Measurements from ENCODE around the gene NCF1.
"Not testable (repeated sequence)": the region's sequence is repeated elsewhere in the genome, so short reads cannot be mapped to it uniquely, and the experiment has no call there.

Gene NCF1

DNA sequence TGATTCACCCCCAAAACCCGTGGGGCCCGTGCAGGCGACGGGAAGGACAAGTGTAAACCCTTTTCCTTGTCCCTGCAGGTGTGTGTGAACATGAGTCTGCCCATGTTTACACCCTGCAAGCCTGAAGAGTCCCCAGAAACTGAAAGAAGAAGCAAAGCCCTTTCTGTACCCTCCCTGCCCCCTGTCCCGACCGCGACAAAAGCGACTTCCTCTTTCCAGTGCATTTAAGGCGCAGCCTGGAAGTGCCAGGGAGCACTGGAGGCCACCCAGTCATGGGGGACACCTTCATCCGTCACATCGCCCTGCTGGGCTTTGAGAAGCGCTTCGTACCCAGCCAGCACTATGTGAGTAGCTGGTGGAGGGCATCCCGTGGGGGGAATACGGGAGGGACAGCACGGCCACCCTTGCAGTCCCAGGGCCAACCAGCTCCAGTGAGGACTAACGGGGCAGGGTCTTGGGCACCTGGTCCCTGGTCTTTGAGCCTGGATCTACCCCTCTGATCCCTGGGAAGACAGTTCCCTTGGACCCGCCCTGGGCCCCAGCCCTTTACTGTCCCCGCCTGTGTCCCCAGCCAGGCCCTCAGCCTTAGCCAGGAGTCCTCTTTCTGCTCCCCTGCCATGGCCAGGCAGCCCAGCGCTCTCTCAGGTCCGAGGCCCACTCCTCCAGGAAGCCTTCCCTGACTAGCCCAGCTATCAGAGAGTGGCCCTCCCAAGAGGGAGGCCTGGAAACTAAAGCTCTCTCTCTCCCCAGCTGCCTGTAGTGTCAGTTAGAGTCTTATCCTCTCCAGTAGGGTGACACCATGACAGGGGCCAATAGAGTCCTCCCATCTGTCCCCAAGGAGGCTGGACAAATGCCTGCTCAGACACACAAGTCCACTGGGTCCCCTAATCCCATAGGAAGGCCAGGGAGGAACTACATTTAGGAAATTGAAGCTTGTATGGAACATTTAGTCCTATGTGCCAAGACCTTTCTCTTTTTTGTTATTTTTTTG lies at the start of gene NCF1:
NCF1 (plus strand) TSS at position 252 of the 991 bp plus-strand sequence; CDS start at position 273, 21 bp downstream.
- not testable (repeated sequence) for DNase-seq

DNA sequence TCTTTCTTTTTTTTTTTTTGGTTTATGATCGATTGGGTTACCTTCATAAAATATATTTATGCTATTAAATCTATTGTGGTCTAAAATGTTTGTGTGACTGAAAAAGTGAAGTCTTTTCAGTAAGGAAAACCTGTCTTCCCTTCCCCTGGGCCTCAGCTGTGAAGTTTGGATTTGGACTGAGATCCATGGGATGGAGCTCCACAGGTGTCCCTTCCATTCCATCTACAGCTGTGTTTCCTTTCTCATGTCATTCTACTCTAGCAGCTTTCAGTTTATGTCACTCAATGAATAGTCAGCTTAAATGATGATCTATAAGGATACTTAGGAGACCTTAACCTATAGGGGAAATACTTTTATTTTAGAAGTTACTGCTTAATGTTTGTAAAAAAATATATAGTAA lies 48.0 kb upstream of the NCF1 start:
- DNase-seq = no peak

DNA sequence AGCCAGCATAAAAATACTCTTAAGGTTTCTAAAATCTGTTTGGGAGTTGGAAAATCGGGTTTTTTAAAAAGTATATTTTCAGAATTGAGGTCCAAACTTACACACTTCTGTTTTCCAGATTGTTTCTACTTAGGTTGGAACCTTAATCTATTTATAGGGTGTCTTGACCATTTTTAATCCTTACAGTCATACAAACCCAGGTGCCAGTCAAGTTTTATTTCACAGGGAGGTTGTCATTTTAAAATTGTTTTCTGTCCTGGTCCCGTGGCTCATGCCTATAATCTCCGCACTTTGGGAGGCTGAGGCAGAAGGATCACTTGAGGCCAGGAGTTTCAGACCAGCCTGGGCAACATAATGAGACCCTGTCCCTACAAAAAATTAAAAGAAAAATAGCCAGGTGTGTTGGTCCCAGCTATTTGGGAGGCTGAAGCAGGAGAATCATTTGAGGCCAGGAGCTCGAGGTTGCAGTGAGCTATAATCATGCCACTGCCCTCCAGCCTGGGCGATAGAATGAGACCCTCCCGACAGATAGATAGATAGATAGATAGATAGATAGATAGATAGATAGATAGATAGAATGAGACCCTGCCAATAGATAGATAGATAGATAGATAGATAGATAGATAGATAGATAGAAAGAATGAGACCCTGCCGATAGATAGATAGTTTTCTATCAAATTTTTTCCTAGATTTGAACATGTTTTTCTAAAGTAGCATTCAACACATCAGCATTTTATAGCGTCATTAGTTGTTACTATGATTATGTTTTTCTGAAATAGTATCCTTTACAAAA lies 47.3 kb upstream of the NCF1 start:
- DNase-seq = no peak

DNA sequence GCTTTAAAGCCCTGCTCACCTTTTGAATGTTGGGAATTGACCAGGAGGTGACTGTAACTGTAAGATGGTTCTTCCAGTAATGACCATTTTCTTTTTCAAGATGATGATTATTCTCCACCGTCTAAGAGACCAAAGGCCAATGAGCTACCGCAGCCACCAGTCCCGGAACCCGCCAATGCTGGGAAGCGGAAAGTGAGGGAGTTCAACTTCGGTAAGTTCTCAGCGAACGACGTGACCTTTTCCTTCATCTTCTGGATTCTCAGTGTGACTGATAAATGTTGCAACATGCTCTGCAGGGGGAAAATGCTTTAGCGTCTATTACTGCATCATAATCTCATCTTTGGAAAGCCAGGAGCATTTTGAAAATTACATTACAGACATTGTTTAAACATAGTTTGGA lies 45.1 kb upstream of the NCF1 start:
- not testable (repeated sequence) for DNase-seq

DNA sequence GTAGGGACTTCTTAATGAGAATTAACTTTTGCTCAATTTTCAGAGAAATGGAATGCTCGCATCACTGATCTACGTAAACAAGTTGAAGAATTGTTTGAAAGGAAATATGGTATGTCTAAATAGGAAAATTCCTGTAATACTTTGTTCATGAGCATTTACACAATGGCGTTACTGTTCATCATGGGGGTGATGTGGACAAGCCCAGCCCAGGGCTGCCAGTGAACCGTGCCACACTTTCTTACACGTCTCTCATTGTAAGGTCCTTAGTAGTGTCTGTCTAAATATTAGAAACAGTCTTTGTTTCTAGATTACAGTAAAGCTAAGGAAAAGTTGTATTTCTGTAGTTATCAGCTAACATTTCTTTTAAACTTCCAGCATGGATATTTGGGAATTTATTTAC lies 43.6 kb upstream of the NCF1 start:
- not testable (repeated sequence) for DNase-seq

DNA sequence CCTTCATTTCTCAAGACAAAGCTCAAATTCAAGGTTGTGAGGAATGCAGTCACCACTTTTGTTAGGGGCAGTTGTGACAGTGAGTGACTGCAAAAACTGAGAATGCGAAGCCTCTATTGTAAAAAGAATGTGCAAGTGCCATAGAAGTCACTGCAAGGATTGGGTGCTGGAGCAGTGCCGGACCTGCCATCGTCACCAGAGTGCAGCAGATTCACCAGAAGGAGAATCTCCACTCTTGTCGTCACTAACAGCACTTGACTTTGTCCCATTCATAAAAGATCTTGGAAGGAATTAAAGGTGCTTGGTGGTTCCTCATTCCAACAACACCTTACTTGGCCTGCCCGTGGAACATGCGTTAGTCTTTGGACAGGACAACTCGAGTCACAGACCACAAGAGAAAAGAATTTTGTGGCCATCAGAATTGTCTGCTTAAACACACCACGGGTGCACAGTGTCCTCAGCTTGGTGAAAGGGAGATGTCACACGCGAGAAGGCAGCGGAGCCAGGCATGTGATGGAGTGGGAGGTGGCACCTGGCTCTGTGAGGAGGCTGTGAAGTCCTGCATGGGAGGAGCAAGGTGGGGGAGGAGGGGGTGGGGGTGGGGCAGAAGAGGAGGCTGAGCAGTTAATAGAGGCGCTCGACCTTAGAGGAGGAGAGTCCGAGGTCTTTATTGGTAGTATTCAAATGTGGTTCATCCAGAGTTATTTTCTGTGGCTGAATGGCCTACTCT lies 33.7 kb upstream of the NCF1 start:
- not testable (repeated sequence) for DNase-seq

DNA sequence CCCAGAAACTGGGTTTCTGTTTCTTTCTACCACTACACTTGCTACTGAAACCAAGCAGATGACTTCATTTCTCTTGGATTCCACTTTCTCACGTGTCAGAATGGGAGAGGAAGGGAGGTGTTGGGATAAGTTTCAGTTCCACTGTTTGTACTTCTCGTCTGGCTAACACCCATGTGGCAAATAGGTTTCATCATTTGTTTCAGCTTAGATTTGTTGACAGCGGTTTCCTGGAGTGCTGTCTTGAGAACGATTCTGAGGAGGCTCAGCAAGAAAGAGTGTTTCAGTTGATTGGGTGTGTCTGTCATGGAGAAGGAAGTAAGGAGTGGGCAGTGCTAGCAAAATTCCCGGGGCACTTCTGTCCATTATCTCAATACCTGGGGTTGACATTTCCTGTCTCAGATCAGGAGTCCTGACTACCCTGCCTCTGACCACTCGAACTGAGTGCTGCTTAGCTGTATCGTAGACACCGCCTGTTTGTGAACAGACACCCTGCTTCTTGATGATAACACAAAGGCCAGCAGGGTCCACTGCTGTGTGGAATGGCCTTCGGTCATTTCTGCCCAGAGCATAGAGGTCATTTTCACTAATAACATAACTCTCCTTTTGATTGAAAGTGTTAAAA lies 29.8 kb upstream of the NCF1 start:
- DNase-seq = not testable (repeated sequence)

DNA sequence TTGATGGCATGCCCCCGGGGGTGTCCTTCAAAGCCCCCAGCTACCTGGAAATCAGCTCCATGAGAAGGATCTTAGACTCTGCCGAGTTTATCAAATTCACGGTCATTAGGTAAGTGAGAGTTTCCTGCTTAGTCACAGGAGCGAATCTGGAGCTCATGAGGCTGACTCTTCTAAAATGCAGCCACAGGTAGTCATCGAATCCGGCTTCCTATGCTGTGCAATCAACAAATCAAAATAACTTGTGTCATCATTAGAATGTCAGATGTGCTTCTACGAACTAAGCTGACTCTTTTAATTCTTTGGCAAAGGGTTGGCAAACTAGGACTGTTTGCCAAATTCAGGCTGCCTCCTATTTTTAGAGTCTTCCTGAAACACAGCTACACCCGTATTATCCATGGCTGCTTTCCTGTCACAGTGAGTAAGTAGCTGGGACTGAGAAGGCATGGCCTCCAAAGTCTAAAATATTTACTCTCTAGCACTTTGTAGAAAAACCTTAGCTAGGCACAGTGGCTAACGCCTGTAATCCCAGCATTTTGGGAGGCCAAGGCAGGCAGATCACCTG lies 19.8 kb upstream of the NCF1 start:
- not testable (repeated sequence) for DNase-seq

DNA sequence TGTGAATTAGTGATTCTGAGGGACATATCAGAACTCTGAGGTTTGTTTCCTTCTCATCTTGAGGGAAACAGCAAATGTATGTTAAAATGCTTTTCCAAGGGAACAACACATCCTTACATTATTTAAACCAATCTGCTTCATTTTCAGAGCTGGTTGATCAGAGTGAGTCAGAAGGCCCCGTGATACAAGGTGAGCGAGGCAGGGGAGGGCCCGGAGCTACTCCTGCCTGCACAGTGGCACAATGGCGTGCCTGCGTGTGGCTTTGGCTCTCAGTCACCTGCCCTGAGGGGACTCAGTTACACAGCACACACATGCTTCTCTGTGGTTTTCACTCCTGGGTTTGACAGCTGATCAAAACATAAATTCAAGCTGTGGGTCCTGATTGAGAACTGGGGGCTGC lies 17.1 kb upstream of the NCF1 start:
- not testable (repeated sequence) for DNase-seq

DNA sequence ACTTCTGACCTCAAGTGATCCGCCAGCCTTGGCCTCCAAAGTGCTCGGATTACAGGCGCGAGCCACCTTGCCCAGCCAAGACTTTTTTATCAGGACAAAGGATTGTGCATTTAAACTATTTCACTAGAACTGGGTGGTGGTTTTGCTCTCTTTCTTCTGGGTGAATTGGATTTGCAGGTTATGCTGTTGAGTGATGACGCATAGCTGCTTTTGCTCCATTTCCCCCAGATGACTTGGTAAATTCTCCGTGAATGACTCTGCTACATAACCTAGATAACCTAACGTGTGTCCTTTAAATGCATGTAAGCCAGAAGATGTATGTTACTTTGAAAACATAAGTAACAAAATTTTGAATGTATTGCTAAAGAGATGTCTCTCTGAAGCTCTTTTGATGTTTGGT lies 15.5 kb upstream of the NCF1 start:
- DNase-seq = not testable (repeated sequence)

DNA sequence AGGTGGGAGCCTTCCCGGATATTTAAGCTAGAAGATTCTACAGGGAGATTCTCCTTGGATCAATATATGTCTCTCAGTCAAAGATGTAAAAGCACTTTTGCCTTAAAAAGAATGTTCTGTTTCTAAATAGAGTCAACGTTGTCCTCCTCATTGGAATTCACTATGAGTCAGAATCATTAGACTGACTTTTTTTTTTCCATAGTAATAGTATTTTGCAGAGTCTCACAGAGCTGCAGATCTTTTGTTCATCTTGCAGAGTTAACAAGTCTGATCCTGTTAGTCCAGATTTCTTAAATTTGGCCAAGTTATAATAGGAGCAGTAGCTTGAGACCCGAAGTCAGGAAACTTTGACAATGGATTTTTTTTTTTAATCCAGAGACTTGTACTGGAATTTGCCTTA lies 14.8 kb upstream of the NCF1 start:
- not testable (repeated sequence) for DNase-seq

DNA sequence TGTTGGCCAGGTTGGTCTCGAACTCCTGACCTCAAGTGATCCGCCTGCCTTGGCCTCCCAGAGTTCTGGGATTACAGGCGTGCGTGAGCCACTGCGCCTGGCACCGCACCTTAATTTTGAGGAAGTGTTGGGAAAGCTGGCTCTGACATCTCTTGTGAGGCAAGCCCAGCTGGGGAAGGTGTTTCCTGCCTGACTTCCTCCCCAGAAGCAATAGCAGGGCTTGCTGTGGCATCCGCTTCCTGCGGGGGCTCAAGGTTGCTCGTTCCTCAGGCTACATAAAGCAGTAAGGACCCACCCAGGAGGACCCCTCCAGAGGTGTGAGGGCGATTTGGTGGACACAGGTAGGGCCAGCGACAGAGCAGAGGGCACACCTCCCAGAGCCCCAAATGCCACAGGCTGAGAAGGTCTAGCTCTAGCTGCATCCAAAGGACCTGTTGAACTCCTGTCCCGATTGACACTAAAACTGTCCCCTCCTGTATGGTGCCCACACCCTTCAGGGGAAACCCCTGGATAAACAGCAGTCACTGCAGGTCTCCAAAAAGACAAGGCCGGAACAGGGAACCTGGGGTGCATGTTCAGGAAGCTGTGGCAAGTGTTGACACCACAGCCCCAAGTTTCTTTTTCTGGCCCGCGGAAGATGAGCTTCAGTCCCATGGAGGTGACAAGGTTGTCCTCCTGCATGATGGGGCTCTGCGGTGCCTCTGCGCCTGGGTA lies 8.4 kb upstream of the NCF1 start:
- not testable (repeated sequence) for DNase-seq

DNA sequence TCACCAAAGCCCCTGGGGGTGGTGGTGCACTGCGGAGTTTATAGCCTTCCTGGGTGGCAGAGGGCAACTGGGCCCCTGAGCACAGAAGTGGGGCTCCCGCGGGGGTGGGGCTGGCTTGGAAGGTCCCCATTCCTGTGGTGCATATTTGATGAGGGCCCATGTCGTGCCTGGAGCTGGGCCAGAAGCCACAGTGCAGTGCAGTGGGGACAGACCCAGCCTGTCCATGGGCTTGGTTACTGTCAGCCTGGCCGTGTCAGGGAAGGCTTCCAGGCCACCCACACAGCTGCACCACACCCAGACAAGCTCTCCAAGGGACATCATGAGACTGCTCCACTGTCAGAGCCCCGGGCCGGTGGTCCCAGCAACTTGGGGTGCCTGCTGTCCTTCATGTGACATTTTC lies 7.3 kb upstream of the NCF1 start:
- DNase-seq = not testable (repeated sequence)

DNA sequence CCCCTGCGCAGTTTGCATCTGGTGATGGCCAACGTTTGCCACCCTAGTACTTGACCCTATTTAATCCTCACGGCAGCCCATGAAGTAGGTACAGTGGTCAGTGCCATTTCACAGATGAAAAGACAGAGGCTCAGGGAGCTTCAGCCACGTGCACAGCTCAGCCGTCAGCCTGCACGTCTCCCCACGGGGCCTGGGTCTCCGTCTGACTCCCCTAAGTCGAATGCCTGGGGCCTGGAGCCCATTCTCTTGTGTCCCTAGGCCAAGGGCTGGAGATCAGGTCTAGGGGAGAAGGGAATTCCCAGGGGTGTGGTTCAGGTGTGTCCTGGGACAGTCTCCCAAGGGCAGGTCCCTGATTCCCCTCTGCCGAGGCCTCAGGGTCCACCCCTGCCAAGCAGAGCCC lies 6.8 kb upstream of the NCF1 start:
- DNase-seq = not testable (repeated sequence)

DNA sequence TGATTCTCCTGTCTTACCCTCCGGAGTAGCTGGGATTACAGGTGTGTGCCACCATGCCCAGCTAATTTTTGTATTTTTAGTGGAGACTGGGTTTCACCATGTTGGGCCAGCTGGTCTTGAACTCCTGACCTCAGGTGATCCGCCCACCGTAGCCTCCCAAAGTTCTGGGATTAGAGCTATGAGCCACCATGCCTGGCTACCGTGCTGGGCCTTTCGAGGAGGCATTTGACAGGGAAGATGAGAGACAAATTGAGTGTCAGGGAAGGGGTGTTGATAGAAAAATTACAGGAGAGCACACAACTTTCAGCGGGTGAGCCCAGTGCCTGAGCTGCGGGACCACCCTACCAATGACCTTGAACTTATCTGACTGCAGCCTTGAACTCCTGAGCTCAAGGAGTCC lies 3.7 kb upstream of the NCF1 start:
- DNase-seq = not testable (repeated sequence)

DNA sequence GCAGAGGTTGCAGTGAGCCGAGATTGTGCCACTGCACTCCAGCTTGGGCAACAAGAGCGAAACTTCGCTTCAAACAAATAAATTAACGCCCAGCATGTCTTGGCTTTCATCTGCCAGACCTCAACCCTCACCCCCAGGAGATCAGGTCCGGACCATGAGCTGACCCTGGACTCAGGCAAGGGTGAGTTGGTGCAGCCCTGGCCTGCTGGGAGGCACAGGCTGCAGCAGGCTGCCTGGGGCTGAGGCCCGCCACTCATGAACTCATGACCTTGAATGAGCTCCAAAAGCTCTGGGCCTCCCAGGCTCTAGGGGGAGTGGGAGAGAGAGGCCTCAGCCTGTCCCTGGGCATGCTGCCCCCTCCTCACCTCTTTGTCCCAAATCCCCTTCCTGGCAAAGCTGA lies 1.7 kb upstream of the NCF1 start:
- not testable (repeated sequence) for DNase-seq

DNA sequence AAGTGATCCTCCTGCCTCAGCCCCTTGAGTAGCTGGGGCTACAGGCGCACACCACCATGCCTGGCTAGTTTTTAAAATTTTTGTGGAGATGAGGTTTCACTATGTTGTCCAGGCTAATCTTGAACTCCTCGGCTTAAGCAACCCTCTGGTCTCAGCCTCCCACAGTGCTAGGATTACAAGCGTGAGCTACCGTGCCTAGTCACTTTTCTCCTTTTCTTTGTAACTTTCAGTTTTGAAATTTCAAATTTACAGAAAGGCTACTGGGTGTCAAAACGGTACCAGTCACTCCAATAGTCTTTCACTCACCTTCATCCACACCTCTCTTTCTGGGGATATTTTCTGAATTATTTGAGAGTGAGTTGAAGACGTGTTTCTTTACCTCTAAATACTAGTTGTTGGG lies 1.3 kb downstream of the NCF1 start:
- DNase-seq = not testable (repeated sequence)

DNA sequence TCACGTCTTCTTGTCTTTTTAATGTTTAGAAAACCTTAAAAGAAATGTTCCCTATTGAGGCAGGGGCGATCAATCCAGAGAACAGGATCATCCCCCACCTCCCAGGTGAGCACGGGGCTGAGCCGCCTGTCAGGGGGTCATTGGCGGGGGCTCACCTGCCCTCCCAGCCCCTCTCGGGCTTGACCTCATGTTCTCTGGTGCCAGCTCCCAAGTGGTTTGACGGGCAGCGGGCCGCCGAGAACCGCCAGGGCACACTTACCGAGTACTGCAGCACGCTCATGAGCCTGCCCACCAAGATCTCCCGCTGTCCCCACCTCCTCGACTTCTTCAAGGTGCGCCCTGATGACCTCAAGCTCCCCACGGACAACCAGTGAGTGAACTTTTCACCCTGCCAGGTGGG lies 5.2 kb downstream of the NCF1 start:
- not testable (repeated sequence) for DNase-seq

DNA sequence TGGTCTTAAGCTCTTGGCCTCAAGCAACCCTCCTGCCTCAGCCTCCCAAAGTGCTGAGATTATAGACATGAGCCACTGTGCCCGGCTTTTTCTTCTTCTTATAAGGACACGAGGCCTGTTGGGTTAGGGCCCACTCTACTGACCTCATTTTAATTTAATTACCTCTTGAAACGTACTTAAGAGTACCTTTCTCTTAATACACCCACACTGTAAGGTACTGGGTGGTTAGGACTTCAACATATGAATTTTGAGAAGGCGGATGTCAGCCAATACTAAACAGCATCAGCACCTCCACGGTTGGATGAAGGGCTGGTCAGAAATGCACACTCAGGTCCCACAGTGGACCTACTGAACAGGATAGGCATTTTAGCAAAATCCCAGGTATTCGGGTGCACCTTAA lies 7.9 kb downstream of the NCF1 start:
- not testable (repeated sequence) for DNase-seq

DNA sequence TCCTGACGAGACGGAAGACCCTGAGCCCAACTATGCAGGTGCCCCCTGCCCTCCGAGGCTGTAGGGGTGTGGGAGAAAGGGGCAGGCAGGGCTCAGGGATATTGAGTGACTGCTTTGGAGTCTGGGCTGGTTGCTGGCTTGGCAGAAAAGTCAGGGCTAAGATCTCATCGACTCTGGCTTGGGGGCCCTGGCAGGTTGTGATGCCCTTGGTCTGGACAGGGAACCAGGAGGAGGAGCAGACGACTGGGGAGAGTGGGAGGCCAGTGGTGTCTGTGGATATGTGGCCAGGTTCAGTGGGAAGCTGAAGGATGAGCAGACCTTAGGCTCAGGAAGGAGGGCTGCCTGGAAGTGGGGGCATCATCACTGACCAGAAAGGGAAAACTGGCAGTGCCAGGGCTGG lies 9.8 kb downstream of the NCF1 start:
- DNase-seq = not testable (repeated sequence)

DNA sequence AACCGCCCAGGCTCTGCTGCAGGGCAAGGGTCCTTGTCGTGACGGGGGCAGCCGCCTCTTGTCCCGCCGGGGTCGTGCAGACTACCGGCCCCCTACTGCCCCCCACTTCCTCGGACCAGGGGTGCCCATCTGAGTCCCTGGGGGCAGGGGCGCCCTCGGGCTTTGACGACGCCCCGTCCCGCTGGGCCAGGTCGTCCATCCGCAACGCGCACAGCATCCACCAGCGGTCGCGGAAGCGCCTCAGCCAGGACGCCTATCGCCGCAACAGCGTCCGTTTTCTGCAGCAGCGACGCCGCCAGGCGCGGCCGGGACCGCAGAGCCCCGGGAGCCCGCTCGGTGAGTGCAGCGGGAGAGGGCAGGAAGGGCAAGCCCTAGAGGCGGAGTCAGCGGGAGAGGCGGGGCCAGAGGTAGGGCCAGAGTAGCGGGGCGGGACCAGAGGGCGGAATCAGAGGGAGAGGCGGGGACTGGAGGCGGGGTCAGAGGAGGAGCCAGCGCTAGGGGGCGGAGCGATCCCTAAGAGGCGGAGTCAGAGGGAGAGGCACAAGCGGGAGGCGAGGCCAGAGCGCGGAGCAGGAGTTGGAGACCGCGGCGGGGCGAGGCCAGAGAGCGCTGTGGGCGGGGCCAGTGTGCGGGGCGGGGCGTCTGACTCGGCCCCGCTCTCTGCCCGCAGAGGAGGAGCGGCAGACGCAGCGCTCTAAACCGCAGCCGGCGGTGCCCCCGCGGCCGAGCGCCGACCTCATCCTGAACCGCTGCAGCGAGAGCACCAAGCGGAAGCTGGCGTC lies 14.7 kb downstream of the NCF1 start:
- DNase-seq = peak; percentile 94

Data from stimulated activated CD4-positive, alpha-beta T cell treated with anti-CD3 and anti-CD28 coated beads, Interleukin-12 subunit alpha, Interleukin-12 subunit beta, amount 100 ng/mL, for 4 hours (primary cell).